Chondrocyte (in vitro differentiated cells): Measurements from ENCODE around the gene CHAF1B. TPM values are rescaled to one million over a fixed set of nuclear protein-coding genes. Genes with fewer than 3 reads are reported as not detected.
"Not testable (repeated sequence)": the region's sequence is repeated elsewhere in the genome, so short reads cannot be mapped to it uniquely, and the experiment has no call there.

Experiments
- DNase-seq: peaks from one replicate; pipeline ENCODE4 v3.0.0; 2021; ENCODE audit warnings: mixed read lengths, low spot score
- H3K27ac Mint-ChIP-seq: one replicate; pipeline ENCODE4 v1.8.0; 2021; ENCODE audit warnings: mild to moderate bottlenecking, moderate library complexity, mixed read lengths; ENCODE audit not compliant: unreplicated experiment
- H3K27me3 Mint-ChIP-seq: 2 replicates; pipeline ENCODE4 v1.8.0; 2021; ENCODE audit warnings: low read depth, mixed read lengths
- H3K36me3 Mint-ChIP-seq: 2 replicates; pipeline ENCODE4 v1.8.0; 2021; ENCODE audit warnings: low read depth, mixed read lengths
- H3K4me1 Mint-ChIP-seq: 2 replicates; pipeline ENCODE4 v1.8.0; 2021; ENCODE audit warnings: low read depth, mild to moderate bottlenecking, mixed read lengths
- H3K4me3 Mint-ChIP-seq: one replicate; pipeline ENCODE4 v1.8.0; 2021; ENCODE audit warnings: mild to moderate bottlenecking, moderate library complexity, mixed read lengths; ENCODE audit not compliant: unreplicated experiment
- H3K9me3 Mint-ChIP-seq: 2 replicates; pipeline ENCODE4 v1.8.0; 2021; ENCODE audit warnings: low read depth, mixed read lengths
- total RNA-seq: library from RNA; stranded (reverse); gene quantifications from 3 replicates; pipeline ENCODE4 v1.2.1, GENCODE V29; 2021
- TF ChIP-seq, protein P1 (sequence below): fragments of 200-600 bp; sonication (generic); IDR thresholded peaks from 2 replicates; pipeline ENCODE4 v1.5.0; 2021; ENCODE audit warnings: antibody characterized with exemption, mild to moderate bottlenecking, moderate library complexity

Gene CHAF1B
- total RNA-seq, 1 donor from 2014 or later, result 2.6 TPM

DNA sequence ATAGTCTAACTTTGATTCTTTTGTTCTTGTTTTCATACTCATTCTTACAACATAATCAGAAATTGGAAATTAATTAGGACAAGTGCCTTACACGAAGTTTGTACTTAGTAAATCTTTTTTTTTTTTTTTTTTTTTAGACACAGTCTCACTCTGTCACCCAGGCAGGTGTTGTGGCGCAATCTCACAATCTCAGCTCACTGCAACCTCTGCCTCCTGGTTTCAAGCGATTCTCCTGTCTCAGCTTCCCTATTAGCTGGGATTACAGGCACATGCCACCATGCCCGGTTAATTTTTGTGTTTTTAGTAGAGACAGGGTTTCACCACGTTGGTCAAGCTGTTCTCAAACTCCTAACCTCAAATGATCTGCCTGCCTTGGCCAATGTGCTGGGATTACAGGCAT, 12.4 kb downstream of the CHAF1B start:
- H3K27me3 Mint-ChIP-seq, result no peaks in the 10 kb centered on the region
- no peak overlapping the region for H3K4me3 Mint-ChIP-seq
- H3K36me3 Mint-ChIP-seq, result peaks cover 9% of the 10 kb centered on the region
- no peak for DNase-seq
- H3K4me1 Mint-ChIP-seq, result no peaks in the 10 kb centered on the region
- no peak overlapping the region for H3K27ac Mint-ChIP-seq
- no peaks in the 10 kb centered on the region for H3K9me3 Mint-ChIP-seq
- TF ChIP-seq, protein P1, sequence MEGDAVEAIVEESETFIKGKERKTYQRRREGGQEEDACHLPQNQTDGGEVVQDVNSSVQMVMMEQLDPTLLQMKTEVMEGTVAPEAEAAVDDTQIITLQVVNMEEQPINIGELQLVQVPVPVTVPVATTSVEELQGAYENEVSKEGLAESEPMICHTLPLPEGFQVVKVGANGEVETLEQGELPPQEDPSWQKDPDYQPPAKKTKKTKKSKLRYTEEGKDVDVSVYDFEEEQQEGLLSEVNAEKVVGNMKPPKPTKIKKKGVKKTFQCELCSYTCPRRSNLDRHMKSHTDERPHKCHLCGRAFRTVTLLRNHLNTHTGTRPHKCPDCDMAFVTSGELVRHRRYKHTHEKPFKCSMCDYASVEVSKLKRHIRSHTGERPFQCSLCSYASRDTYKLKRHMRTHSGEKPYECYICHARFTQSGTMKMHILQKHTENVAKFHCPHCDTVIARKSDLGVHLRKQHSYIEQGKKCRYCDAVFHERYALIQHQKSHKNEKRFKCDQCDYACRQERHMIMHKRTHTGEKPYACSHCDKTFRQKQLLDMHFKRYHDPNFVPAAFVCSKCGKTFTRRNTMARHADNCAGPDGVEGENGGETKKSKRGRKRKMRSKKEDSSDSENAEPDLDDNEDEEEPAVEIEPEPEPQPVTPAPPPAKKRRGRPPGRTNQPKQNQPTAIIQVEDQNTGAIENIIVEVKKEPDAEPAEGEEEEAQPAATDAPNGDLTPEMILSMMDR, result no peak

DNA sequence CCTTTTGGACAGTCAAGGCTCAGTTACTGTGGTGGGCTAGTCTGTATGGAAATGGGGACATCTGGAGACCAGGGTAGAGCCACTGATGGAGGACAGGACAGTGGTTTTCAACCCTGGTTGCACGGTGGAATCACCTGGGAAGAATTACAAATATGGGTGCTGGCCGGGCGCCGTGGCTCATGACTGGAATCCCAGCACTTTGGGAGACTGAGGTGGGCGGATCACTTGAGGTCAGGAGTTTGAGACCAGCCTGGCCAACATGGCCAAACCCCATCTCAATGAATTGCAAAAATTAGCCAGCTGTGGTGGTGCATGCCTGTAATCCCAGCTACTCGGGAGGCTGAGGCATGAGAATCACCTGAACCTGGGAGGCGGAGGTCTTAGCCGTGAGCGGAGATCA, 14.5 kb downstream of the CHAF1B start:
- peaks cover 11% of the 10 kb centered on the region for H3K36me3 Mint-ChIP-seq
- not testable (repeated sequence) for H3K27ac Mint-ChIP-seq, H3K9me3 Mint-ChIP-seq, DNase-seq, H3K27me3 Mint-ChIP-seq, H3K4me1 Mint-ChIP-seq, H3K4me3 Mint-ChIP-seq

DNA sequence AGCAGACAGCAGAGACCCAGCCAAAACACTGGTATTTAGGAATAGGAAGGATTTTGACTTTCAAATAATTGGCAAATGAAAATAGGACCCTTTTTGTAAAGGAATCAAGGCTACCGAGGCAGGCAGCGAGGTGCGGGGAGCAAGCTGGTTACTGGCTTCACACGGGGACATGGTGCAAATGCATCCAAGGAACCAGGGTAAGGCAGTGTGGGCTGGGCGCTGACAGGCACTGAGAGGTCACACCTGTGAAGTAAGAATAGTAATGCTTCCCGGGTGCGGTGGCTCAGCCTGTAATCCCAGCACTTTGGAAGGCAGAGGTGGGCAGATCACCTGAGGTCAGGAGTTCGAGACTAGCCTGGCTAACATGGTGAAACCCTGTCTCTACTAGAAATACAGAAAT, 15.5 kb downstream of the CHAF1B start:
- Mint-ChIP-seq H3K9me3 (no peaks in the 10 kb centered on the region), H3K4me3 (no peak overlapping the region), H3K27ac (no peak overlapping the region), H3K4me1 (no peaks in the 10 kb centered on the region), H3K27me3 (no peaks in the 10 kb centered on the region), H3K36me3 (peaks cover 9% of the 10 kb centered on the region)
- TF ChIP-seq, protein P1, result no peak
- DNase-seq, result no peak

DNA sequence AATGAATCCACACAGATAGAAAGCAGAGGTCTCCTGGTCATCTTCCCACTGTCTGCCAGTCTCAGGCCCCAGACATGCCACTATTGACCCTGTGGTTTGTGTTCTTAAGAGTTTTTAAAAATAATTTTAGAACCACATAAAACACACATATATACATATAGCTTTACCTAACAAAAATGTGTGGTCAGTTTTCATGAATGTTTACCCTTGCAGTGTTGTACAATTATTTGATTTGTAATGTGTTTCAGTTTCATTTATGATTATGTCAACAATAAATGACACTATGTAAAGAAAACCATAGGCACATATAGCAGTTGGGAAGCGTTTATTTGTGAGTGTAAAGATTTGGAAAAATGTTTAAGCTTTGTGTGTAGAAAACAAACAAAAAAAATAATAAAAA, 17.1 kb downstream of the CHAF1B start:
- Mint-ChIP-seq H3K27ac (no peak overlapping the region), H3K27me3 (no peaks in the 10 kb centered on the region), H3K4me1 (peaks cover under 1% of the 10 kb centered on the region), H3K36me3 (peaks cover 9% of the 10 kb centered on the region), H3K9me3 (no peaks in the 10 kb centered on the region), H3K4me3 (no peak overlapping the region)
- no peak for DNase-seq
- TF ChIP-seq, protein P1, result no peak

DNA sequence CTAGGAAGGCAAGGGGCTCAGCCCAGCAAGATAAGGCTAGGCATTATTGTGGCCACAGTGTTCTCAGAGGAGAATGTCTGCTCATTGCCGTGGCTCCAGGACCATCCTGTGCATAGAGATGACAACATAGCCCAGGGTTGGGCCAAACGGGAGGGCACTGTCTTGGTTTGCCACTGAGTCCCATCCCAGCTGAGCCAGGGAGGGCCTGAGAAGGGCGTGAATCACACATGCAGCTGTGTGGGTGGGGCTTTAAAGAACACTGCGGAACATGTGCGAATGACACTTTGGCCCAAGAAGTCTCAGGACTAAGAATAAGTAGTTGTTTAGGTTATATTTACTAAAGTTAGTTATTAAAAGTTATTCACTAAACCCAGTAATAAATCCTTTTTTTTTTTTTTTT, 18.5 kb downstream of the CHAF1B start:
- H3K36me3 Mint-ChIP-seq, result peaks cover 9% of the 10 kb centered on the region

DNA sequence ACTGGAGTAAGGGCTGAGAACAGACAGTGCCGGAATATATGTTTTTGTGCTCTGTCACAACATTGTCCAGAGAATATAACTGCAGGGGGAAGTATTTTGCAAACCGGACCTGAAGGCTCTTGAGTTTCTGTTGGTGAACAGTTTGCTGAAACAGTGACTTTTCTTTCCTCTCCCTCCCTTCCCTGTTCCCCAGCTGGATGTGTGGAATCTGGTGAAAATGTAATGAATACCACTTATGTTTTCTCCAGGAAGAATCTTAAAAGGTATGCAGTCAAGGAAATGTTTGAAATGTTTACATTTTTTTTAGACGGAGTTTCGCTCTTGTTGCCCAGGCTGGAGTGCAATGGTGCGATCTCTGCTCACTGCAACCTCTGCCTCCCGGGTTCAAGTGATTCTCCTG, 23.4 kb downstream of the CHAF1B start:
- peaks cover 13% of the 10 kb centered on the region for H3K4me1 Mint-ChIP-seq
- TF ChIP-seq, protein P1, result no peak
- no peak for DNase-seq
- no peak overlapping the region for H3K4me3 Mint-ChIP-seq
- peak overlapping the region; percentile 47 for H3K27ac Mint-ChIP-seq
- no peaks in the 10 kb centered on the region for H3K9me3 Mint-ChIP-seq
- peaks cover 15% of the 10 kb centered on the region for H3K36me3 Mint-ChIP-seq
- no peaks in the 10 kb centered on the region for H3K27me3 Mint-ChIP-seq

More for the DNA sequence above, 18.5 kb downstream of the CHAF1B start:
- Mint-ChIP-seq H3K4me3 (no peak overlapping the region), H3K27me3 (no peaks in the 10 kb centered on the region), H3K4me1 (peaks cover 12% of the 10 kb centered on the region), H3K27ac (no peak overlapping the region), H3K9me3 (no peaks in the 10 kb centered on the region)
- DNase-seq, result no peak
- TF ChIP-seq, protein P1, result no peak
